CD4-positive, alpha-beta T cell treated with Interleukin-1 beta for 1 hour (primary cell): ENCODE data around the gene GDI1.
"Not testable (repeated sequence)": the region's sequence is repeated elsewhere in the genome, so short reads cannot be mapped to it uniquely, and the experiment has no call there.

ENCODE experiments used
- DNase-seq, 2 donors: peaks; one replicate each; pipeline ENCODE4 v3.0.0-alpha.2; 2020 to 2022

Gene GDI1

DNA sequence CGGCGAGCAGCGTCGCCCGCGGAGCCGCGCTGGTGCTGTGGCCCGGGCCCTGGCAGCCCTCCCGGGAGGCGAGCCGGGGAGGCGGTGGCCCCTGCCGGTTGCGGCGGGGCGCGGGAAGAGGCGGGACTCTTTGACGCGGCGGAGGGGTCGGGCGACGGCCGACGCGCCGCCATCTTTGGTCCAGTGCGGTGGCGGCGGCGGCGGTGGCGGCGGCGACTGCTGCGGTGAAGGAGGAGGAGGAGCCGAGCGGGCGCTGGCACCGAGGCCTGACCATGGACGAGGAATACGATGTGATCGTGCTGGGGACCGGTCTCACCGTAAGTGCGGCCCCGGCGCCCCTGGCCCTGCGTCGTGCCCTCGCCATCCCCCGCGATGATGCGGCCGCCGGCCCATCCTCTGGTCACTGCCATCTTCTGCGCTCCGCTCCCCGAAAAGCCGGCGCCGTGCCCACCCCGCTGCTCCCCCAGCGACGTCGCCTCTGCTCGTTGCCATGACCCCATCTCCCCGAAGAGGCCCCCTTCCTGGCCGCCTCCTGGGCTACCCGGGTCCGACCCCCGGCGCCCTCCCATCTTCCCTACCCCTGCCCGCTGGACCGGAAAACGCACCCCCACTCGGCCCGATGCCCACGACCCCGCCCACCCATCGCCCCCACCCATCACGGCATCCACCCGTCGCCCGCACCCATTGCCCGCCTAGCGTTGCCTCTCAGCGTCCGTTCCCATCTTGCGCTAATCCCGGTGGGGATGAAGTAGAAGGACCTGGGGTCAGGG is at the start of gene GDI1:
Gene GDI1, plus strand, starts transcription at position 172 of the 770 bp plus-strand sequence. Its CDS starts 101 bp downstream, at position 273.
- peak; percentile 61 to 71 for DNase-seq

DNA sequence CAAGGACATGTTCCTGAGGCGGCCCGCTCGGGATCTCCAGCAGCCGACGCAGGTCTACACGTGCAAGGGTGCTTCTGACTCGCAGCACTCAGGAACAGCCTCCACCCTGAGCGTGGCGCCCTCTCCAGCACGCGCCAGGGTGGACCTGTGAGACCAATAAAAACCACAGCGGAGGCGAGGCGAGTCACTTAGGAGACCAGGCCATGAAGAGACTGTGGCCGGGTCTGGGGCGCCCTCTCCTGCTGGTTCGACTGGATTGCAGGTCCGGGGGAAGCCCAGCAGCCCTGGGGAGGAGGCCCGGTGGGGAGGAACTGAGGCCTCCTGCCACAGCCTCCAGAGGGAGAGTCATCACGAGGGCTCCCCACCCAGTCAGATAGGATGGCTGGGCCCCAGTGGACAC is 48.9 kb upstream of the GDI1 start:
- not testable (repeated sequence) for DNase-seq

DNA sequence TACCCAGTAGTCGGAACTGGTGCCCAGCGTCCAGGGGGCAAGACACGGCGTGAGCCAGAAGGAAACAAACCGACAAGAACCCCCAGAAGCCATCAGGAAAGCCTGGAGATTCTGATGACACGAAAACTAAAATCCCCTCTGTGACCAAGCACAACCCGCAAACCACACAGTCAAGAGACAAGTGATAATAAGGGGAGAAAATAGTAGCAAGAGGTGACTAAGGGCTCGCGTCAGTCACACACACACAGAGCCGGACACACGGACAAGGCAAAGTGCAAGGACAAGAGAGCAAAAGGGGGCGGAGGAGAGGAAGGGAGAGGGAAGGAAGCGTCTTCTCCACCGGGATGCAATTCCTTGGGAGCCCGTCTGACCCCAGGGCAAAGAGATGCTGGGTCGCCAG is 48.3 kb upstream of the GDI1 start:
- DNase-seq: not testable (repeated sequence)

DNA sequence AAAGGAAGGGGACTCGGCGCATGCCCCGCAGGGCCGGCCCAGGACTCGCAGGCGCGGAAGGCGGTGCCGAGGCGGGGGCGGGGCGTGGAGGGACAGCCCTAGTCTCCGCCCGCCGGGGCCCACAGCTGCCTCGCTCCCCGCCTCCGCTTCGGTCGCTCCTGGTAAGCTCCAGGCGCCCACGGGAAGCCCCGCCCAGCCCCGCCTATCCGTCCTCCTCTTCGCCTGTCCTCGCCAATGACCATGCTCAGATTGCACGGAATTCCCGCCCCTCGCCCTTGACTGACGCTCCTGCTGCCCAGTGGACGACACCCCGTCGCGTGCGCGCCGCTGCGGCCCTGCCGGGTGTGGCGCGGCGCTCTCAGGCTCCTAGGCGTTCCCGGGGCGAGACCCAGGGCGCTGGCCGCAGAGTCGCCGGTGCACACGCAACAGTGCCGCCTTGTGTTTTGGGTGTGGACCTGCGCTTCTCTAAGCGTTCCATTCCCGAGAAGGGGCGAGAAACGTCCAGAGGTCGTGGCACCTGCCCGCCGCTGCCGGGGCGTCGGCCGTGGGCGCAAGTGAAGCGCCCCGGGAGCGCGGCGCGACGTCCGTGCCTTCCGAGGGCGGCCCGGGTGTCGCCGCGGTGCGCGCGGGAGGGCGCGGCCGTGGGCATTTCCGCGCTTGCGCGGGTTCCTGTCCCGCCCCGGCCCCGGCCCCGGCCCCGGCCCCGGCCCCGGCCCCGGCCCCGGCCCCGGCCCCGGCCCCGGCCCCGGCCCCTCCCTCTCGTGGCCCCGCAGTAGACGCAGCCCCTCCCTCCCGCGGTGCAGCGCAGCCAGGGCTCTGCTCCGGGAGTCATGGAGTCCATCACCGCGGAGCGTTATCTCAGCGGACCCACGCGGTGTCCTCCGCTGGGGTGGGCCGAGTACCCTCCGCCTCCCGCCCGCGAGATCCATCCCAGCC is 46.9 kb upstream of the GDI1 start:
- peak in 1 of 2 donors; percentile 44 for DNase-seq

DNA sequence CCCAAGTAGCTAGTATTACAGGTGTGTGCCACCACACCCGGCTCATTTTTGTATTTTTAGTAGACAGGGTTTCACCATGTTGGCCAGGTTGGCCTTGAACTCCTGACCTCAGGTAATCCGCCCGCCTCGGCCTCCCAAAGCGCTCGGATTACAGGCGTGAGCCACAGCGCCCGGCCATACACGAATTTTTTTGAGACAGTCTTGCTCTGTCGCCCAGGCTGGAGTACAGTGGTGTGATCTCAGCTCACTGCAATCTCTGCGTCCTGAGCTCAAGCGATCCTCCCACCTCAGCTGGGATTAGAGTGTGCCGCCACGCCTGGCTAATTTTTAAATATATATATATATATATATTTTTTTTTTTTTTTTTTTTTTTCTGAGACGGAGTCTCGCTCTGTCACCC is 40.6 kb upstream of the GDI1 start:
- not testable (repeated sequence) for DNase-seq

DNA sequence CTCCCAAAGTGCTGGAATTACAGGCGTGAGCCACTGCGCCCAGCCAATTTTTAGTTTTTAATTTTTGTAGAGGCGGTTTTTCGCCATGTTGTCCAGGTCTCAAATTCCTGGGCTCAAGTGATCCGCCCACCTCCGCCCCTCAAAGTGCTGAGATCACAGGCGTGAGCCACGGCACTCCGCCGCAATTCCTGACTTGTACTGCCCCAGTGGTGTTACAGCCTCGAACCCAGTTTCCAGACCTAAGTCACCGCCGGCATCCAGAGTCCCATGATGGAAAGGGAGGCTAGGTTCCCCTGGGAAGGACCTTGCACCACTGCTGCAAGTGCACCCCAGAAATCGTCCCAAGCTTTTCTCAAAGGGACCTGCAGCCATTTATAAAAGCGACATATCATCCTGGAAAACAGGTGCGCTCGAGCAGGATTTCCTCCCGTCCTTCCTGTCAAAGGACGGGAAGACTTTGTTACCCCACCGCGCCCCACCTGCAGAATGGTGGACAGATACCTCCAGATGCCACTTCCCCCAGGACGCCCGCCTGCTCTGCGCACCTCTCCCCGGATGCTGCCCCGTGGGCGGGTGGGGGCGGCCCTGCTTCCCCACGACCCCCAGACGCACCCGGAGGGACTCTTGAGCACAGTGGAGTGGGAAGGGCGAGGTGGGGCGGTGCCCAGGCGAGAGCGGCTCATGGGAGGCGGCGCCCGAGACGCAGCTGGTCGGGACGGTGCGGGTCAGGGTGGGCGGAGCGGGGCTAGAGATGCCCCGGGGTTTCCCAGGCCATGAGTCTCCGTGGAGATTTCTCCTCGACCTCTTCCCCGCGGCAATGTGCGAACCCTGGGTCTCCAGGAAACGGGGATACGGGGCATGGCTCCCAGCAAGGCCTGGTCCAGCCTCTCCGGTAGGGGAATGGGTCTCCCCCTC is 39.7 kb upstream of the GDI1 start:
- peak; percentile 62 to 74 for DNase-seq

DNA sequence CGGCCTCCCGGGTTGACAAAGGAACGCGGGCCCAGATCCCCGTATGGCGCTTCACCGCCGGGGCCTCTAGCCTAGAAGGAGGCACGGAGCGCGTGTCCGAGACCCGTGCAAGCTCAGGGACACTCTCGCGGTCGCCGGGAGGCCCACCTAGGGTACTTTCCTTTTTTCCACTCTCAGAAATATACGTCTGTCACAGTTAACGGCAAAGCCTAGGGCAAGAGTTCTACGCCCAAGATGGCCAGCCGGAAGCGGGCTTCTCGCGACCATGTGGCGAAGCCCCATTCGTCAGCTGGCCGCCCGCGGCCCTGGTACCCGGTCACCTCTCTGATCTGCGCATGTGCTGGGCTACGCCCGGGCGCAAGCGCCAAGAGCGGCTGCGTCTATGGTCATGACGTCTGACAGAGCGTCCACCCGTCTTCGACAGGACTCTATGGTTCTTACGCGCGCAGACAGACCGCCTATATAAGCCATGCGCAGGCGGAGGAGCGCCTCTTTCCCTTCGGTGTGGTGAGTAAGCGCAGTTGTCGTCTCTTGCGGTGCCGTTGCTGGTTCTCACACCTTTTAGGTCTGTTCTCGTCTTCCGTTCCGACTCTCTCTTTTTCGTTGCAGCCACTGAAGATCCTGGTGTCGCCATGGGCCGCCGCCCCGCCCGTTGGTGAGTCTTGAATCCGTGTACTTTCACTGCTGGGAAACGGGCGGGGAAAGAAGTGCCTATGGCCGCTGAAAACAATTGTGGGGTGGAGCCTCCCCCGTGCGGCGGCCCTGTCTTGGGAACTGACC is 38.9 kb upstream of the GDI1 start, which contains the start of gene RPL10:
Gene RPL10, plus strand, starts transcription at position 490 of the 780 bp plus-strand sequence. Its CDS starts 143 bp downstream, at position 633.
- peak; percentile 94 to 97 for DNase-seq

DNA sequence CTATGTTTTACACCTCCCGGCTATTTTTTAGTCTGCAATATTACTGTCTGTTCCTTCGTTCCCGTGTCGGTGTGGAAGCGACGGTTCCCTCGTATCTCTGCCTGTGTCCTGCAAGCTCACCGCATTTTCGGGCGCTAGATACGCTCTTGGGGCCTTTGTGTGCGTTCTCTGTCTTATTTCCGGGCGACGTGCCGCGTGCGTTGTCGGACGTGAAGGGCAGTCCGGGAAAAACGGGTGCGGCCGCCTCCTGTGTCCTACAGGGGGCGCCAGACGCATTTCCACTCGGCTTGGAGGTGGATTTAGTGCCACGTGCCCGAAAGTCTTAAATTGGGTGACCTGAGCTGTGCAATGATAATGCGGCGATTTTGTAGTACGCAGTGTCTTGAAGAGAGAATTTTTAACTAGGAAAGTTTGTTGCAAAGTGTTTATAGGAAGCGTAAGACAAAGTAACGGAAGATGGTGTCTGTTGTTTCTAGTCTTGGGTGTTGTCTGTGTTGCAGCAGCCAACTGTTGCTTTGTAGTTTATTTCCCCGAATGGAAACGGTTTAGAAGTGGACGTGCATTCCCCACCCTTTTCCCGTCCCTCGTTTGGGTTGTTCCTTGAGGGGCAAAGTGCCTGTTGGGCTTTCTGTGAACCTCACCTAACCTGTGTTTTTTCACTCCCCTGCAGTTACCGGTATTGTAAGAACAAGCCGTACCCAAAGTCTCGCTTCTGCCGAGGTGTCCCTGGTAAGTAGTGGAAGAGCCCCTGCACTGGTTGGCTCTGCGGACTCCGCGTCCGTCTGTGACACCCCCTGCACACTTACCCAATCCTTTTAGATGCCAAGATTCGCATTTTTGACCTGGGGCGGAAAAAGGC is 38.1 kb upstream of the GDI1 start:
- DNase-seq: peak; percentile 85 to 86

DNA sequence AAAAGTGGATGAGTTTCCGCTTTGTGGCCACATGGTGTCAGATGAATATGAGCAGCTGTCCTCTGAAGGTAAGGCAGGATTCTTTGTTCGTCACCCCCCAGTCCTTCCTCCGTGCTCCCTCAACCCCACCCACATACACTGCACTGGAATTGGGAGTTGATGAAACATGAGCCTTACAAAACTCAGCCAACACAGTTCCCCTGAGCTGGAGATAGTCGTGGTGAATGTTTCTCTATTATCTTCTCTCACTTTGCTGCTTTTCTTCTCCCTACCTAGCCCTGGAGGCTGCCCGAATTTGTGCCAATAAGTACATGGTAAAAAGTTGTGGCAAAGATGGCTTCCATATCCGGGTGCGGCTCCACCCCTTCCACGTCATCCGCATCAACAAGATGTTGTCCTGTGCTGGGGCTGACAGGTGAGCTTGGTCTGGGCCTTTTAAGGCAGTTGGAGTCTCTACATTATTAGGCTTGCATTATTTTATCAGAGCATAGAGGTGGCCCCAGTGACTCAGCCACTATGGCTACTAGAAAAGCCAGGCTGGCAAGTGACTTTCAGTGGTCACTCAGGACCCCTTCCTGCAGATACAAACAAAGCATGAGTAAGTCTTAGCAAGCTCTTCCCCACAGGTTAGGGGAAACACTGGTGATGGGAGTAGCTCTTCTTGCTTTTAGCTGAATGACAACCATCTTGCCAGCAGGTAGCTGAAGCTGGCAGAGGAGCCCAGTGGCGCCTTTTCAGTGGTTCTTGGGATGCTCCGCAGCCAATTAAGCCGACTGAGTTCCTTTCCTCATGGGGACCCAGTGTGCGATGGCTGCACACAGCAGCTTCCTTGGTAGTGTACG is 37.2 kb upstream of the GDI1 start:
- peak; percentile 30 to 54 for DNase-seq

DNA sequence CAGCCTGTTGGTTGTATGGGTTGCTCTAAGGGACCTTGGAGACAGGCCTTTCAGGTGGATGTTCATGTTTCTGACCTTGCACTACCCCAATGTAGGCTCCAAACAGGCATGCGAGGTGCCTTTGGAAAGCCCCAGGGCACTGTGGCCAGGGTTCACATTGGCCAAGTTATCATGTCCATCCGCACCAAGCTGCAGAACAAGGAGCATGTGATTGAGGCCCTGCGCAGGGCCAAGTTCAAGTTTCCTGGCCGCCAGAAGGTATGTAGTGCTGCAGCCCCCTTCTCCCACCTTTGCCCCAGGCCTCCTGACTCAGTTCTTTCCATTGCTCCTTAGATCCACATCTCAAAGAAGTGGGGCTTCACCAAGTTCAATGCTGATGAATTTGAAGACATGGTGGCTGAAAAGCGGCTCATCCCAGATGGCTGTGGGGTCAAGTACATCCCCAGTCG is 36.6 kb upstream of the GDI1 start:
- DNase-seq: not testable (repeated sequence)

DNA sequence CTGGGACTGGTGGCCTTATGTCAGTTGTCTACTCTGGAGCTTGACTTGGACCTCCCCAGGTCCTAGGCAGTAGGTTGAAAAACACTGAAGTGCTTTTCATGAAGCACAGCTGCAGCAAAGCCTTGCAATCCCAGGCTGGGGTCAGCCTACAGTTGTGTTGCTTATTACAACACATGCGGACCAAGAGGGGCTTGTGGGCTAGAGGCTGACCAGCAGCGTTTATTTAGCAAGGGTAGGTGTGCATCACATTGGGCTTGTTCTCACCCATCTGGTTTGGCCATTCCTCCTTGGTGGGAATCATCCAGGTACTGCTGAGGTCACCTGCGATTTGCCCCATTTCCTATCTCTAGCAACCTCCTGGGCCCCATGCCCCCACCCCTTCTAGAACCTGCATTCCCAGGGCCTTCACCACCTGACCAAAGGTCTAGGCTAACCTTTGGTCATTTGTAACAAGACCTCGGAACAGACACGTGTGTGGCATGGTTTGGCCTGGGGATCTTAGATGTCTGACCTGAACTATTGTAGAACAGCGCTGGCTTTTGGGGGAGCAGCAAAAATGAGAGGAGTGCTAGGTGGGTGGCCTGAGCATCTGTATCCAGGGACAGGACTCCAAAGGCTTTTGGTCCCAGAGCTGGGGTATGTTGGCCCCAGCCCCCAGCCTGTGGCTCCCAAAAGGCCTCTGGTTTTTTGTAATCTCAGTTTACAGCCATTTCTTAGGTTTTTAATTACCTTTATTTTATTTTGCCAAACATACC is 35.7 kb upstream of the GDI1 start:
- no peak for DNase-seq

DNA sequence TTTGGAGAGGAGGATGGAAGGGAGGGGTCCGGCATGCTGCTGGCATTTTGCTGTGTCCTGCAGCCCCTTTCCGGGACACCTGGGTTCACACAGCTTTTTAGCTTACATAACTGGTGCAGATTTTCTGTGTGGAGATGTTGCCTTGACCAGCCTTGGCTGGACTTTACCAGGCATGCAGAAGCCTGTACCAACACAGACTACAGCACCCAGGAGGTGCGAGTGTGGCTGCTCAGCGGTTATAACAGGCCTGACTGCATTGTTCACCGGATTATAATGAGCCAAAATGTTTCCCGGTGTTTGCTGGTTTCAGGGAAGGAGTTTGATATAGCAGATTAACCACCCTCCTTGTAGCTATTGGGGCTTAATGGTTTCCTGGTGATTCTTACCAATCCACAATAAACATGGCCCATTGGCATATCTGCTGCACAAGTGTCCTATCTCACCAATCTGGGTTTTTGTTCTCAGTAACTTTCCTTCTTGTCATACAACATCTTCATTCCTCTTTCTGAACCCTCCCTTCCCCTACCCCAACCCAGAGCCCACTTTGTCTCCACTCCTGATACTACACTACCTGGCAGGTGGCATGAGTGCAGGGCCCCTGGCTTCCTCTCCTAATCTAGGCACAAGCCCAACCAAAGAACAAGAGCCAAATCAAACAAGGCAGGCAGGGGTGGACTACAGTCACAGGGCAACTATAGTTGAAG is 34.9 kb upstream of the GDI1 start:
- DNase-seq: no peak

DNA sequence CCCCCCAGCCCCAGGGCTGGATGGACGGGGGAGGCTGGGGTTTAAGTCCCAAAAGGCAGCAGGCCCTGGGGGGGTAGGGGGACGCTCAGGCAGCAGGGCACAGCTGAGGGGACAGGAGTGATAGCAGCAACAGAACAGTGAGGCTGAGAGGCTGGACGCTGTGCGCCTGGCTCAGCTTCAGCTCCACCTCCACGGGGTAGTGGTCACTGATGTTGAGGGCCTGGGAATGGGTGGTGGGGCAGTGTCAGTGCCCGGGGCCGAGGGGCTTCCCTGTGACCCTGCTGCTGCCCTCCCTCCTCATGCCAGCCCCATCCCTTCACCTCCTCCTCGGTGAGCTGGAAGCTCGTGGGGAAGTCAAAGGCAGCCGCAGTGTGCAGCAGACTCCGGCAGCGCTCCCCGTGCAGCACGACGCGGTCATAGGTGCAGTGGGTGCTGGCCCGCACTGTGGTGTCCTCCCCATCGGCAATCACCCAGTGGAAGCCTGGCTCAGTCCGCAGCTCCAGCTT is 34.3 kb upstream of the GDI1 start:
- DNase-seq: no peak

DNA sequence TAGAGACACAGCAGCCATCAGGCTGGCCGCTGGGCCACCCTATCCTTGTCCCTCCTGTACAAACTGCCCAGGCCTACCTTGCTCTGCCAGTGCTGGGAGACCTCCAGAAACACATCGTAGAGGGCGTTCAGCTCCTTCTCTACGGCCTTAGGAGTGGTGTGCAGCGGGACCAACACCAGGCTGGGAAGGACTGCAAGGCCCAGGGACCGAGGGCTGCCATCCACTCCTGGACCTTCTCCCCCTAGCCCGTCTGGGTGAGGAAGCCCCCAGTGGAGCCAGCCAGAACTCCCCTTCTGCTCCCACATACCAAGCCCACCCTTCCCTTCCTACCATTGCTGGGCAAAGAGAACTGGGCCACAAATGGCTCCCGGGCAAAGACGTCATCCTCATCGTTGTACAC is 33.8 kb upstream of the GDI1 start:
- DNase-seq: no peak

DNA sequence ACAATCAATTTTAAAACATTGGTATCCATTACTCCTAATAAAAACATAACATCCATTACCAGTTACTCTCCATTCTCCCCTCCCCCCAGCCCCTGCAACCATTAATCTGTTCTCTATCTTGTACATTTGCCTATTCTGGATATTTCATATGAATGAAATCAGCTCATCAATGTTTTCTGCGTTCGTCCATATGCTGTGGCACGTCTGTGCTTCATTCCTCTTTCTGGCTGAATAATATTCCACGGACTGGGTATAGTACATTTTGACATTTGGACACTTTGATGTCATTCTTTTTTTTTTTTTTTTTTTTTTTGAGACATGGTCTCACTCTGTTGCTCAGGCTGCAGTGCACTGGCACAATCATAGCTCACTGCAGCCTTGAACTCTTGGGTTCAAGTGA is 33.1 kb upstream of the GDI1 start:
- DNase-seq: no peak

DNA sequence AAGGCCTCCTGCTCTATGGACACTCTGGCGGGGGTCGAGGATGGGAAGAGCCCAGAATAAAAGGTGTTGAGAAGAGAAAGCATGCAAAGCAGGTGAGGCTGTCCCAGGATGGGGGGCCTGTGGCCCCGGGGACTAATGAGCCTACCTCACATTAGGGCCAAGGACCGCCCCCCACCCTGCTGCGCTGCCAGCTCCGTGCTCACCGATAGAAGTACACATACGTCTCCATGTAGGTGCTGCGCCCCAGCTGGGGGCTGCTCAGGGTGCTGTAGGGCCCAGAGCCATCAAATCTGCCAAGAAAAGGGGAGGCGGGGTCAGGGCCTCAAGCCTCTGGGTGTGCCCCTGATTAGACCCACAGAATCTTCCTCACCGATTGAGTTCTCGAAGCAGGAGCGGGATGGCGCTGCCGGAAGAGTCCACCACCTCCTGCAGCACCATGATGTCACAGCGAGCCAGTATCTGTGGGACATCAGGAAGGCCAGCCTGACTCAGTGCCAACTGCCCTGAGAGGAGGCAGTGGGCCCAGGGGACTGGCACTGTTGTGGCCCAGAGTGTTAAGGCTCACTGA is 32.2 kb upstream of the GDI1 start:
- DNase-seq: no peak

DNA sequence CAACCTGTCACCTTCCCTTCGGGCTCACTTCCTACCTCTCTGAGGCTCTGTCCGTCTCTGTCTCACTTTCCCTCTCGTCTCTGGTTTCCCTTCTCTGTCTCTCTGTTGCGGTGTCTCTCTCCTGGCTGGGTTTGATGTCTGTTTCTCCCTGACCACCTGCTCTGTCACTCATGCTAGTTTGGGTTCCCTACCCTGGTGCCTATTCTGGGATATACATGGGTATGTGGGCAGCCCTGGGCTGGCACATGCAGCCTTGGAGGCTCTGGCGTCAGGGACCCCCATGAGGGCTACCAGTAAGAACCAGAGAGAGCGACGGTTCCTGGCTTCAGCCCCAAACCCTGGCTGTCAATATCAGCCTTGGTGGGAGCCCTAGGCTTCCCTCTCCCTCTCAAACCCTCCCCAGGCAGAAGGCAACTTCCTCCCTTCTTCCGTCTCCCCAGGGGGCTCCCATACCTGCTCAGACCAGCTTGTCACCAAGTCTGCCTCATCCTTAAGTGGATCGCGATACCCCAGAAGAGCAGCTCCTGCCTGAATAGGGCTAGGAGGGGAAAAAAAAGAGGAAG is 28.2 kb upstream of the GDI1 start:
- DNase-seq: no peak
